Panc1 (cell line): ENCODE results near the gene MAG. TPM values are rescaled to one million over a fixed set of nuclear protein-coding genes. Genes with fewer than 3 reads are reported as not detected.

Experiments used
- ATAC-seq: fragments of 200-7000 bp; cut with Tn5 transposase; 2 replicates; pipeline ENCODE4 v1.9.1; 2020; ENCODE audit warnings: mild to moderate bottlenecking, moderate library complexity
- Bru-seq: library from RNA; stranded (reverse); fragments of 400-500 nt; gene quantifications from one replicate; lab custom pipeline; 2021; lab: Mats Ljungman, UMichigan
- BruChase-seq, 2 experiments: library from RNA; stranded (reverse); fragments of 400-500 nt; gene quantifications; one replicate each; lab custom pipeline; 2021; lab: Mats Ljungman, UMichigan
- BruUV-seq: library from RNA; stranded (reverse); fragments of 400-500 nt; replicated peaks from 2 replicates; lab custom pipeline; 2021; lab: Mats Ljungman, UMichigan
- CTCF ChIA-PET: fragments of 300-600 bp; sonication (Branson Sonifier 250); formaldehyde crosslinking; loops from one replicate; lab custom pipeline; 2022; ENCODE audit warnings: antibody characterized with exemption; lab: Charles Lee
- POLR2A ChIA-PET: fragments of 300-600 bp; sonication (Branson Sonifier 250); formaldehyde crosslinking; loops from one replicate; lab custom pipeline; 2022; ENCODE audit warnings: antibody characterized with exemption; lab: Charles Lee
- DNase-seq: peaks from one replicate; pipeline ENCODE4 v3.0.0-alpha.2; 2010; ENCODE audit warnings: low read depth, low spot score
- H3K27ac ChIP-seq: 2 replicates; pipeline ENCODE4 v1.5.1; 2011; ENCODE audit warnings: mild to moderate bottlenecking, low read length, inconsistent platforms
- H3K27me3 ChIP-seq: fragments of 200-500 bp; sonication (Bioruptor generic); 2 replicates; pipeline ENCODE4 v1.6.0; 2014; ENCODE audit warnings: low read length, inconsistent platforms; ENCODE audit not compliant: control insufficient read depth, insufficient read depth
- H3K36me3 ChIP-seq: fragments of 200-500 bp; sonication (Bioruptor generic); 2 replicates; pipeline ENCODE4 v1.5.1; 2014; ENCODE audit warnings: inconsistent platforms, mild to moderate bottlenecking, low read length, moderate library complexity; ENCODE audit not compliant: control insufficient read depth, insufficient read depth
- H3K4me1 ChIP-seq: 2 replicates; pipeline ENCODE4 v1.5.1; 2011; ENCODE audit warnings: inconsistent platforms, mild to moderate bottlenecking, low read length, moderate library complexity; ENCODE audit not compliant: control insufficient read depth, insufficient read depth
- H3K4me3 ChIP-seq, 2 experiments: 2 replicates each; pipeline ENCODE4 v1.5.1; 2011 to 2012; ENCODE audit warnings: low read depth in 2 of 2, low read length in 2 of 2, mild to moderate bottlenecking in 2 of 2, inconsistent platforms in 1 of 2, moderate library complexity in 1 of 2
- H3K9me3 ChIP-seq: fragments of 200-500 bp; sonication (Bioruptor generic); 2 replicates; pipeline ENCODE4 v1.5.1; 2014; ENCODE audit warnings: low read depth, mild to moderate bottlenecking, inconsistent platforms, low read length, moderate library complexity; ENCODE audit not compliant: control insufficient read depth, insufficient read depth
- CTCF ChIP-seq: fragments of 450-650 bp; IDR thresholded peaks from 2 replicates; pipeline ENCODE4 v1.5.1; 2017; ENCODE audit warnings: mild to moderate bottlenecking
- POLR2AphosphoS5 ChIP-seq: IDR thresholded peaks from 2 replicates; pipeline ENCODE4 v1.6.1; 2012; ENCODE audit warnings: mild to moderate bottlenecking, low read depth, low read length, moderate library complexity
- REST ChIP-seq, 2 experiments: IDR thresholded peaks; 2 replicates each; pipeline ENCODE4 v1.6.1; 2011 to 2012; ENCODE audit warnings: low read depth in 2 of 2, control low read depth in 1 of 2, low read length in 1 of 2, mild to moderate bottlenecking in 1 of 2, moderate library complexity in 1 of 2; ENCODE audit not compliant: insufficient read depth in 1 of 2
- SIN3A ChIP-seq: IDR thresholded peaks from 2 replicates; pipeline ENCODE4 v1.6.1; 2012; ENCODE audit warnings: low read depth, mild to moderate bottlenecking, low read length, moderate library complexity, borderline replicate concordance; ENCODE audit not compliant: insufficient read depth
- TCF7L2 ChIP-seq: IDR thresholded peaks from 2 replicates; pipeline ENCODE4 v1.6.1; 2011; ENCODE audit warnings: mild to moderate bottlenecking, low read depth, low read length, inconsistent platforms
- in situ Hi-C: cut with HindIII; loops from 2 replicates; pipeline ENCODE4 v1.10.0; 2016; ENCODE audit warnings: low sequenced_read_pairs, low pct_unique_long_range_greater_than_20kb
- intact Hi-C: fragments of 100-400 bp; cut with micrococcal nuclease; formaldehyde crosslinking; loops from one replicate; pipeline ENCODE4 v1.10.0; 2022; ENCODE audit not compliant: unreplicated experiment
- long read RNA-seq: library from polyadenylated mRNA; unstranded; transcript quantifications from one replicate; pipeline ENCODE4 v2.0.0, GENCODE V29; 2021; ENCODE audit not compliant: unreplicated experiment
- polyA plus RNA-seq: library from polyadenylated mRNA; unstranded; fragments of >200 nt; gene quantifications from one replicate; pipeline ENCODE4 v1.2.1, GENCODE V29; 2012; ENCODE audit warnings: missing spikeins; ENCODE audit not compliant: insufficient read length
- total RNA-seq: library from RNA; stranded (reverse); gene quantifications from one replicate; pipeline ENCODE4 v1.2.1, GENCODE V29; 2021; ENCODE audit not compliant: unreplicated experiment

Gene MAG
- total RNA-seq (not detected), Bru-seq, nascent RNA (not detected), BruChase-seq, experiment 1, labeled RNA remaining after a 2-hour chase (not detected), BruChase-seq, experiment 2, labeled RNA remaining after a 6-hour chase (not detected)
- polyA plus RNA-seq, result not detected
- long read RNA-seq, result 0 reads

GRCh38 chr19:35291916-35292315 is at the start of gene MAG:
Gene MAG, plus strand, starts transcription at chr19:35292161. Its CDS starts 3,248 bp downstream, at chr19:35295409.
- DNase-seq, result no peak
- ChIA-PET CTCF (no interaction called here), POLR2A (interaction anchor here (0.6 kb wide), 1 partner anchor 370 kb away, joined by 5 read pairs; no protein-coding TSS in a partner anchor)
- intact Hi-C loops (no loop called here), in situ Hi-C loops (no loop called here)
- no peaks in the 10 kb centered on the region for H3K4me1 ChIP-seq
- no peaks in the 10 kb centered on the region for H3K9me3 ChIP-seq
- no peaks in the 10 kb centered on the region for H3K36me3 ChIP-seq
- no peak for ATAC-seq
- no TSS peak for BruUV-seq
- no peak for TF ChIP-seq CTCF
- no peak for TF ChIP-seq SIN3A
- no peak within 1 kb of the TSS for H3K4me3 ChIP-seq
- no peak within 1 kb of the TSS for H3K27ac ChIP-seq
- H3K27me3 ChIP-seq, result no peaks in the 10 kb centered on the region; the same call in 1 of the 2 replicates

GRCh38 chr19:35246466-35247092 is 45.4 kb upstream of the MAG start:
- peak overlapping the region; percentile 85; the same call in 1 of the 2 replicates for H3K27ac ChIP-seq

More at GRCh38 chr19:35246466-35247092, 45.4 kb upstream of the MAG start:
- TF ChIP-seq CTCF, result no peak
- no peak for TF ChIP-seq TCF7L2
- TF ChIP-seq SIN3A, result no peak
- no peak for TF ChIP-seq REST (IDR thresholded peaks at IDR 0.05; ENCODE audit: insufficient read depth in 1 of 2, low read depth in 2 of 2, low read length in 1 of 2)
- no peak for TF ChIP-seq POLR2AphosphoS5
- no peak overlapping the region for H3K4me3 ChIP-seq
- DNase-seq (no peak), ATAC-seq (no peak)
- intact Hi-C loops (no loop called here), in situ Hi-C loops (no loop called here)
- ChIA-PET CTCF (no interaction called here), POLR2A (no interaction called here)
- H3K9me3 ChIP-seq, result no peaks in the 10 kb centered on the region; the same call in 1 of the 2 replicates
- H3K4me1 ChIP-seq, result peaks cover 4% of the 10 kb centered on the region; the same call in 1 of the 2 replicates
- H3K36me3 ChIP-seq, result no peaks in the 10 kb centered on the region; the same call in 1 of the 2 replicates
- H3K27me3 ChIP-seq, result peaks cover 29% of the 10 kb centered on the region
- no TSS peak for BruUV-seq
